Measurements from ENCODE around the gene WNT6. TPM values are rescaled to one million over a fixed set of nuclear protein-coding genes. Genes with fewer than 3 reads are reported as not detected.

WNT6 gene
- total and polyA plus RNA-seq, 12 donors = 0.06 to 2.2 (median 0.67) TPM; not detected in 2

DNA sequence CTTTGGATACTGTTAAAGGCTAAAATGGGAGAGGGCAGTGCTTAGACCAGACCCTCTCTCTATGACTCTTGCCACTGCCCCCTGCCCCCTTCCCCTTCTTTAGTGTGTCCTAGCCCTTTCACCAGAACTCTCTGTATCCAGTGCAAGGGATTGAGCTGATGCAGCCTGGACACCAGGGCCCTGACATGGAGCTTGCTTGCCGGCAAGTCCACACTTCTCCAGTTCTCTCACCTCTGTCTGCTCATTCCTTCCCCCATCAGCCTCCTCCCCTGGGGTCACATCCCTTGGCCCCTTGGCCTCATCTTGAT is 1.5 kb upstream of the WNT6 start:
- 31 to 50% (median 40%) methylated on average over 1 of the region's 1 CpG for WGBS, 4 donors
- peaks cover 49% of the 10 kb centered on the region for H3K27me3 ChIP-seq
- intact Hi-C loops (cut with DNase I) = no loop called here
- TF ChIP-seq, protein P1, sequence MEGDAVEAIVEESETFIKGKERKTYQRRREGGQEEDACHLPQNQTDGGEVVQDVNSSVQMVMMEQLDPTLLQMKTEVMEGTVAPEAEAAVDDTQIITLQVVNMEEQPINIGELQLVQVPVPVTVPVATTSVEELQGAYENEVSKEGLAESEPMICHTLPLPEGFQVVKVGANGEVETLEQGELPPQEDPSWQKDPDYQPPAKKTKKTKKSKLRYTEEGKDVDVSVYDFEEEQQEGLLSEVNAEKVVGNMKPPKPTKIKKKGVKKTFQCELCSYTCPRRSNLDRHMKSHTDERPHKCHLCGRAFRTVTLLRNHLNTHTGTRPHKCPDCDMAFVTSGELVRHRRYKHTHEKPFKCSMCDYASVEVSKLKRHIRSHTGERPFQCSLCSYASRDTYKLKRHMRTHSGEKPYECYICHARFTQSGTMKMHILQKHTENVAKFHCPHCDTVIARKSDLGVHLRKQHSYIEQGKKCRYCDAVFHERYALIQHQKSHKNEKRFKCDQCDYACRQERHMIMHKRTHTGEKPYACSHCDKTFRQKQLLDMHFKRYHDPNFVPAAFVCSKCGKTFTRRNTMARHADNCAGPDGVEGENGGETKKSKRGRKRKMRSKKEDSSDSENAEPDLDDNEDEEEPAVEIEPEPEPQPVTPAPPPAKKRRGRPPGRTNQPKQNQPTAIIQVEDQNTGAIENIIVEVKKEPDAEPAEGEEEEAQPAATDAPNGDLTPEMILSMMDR (IDR thresholded peaks at IDR 0.05) = no peak
- no peak for TF ChIP-seq POLR2A (IDR thresholded peaks at IDR 0.05)
- peaks cover 0 to 12% of the 10 kb centered on the region in 2 donors for H3K4me1 ChIP-seq (replicated peaks in 1 of 2)
- DNase-seq = no peak
- H3K4me3 ChIP-seq = no peak overlapping the region
- no peak overlapping the region for H3K27ac ChIP-seq
- H3K36me3 ChIP-seq (replicated peaks in 1 of 2) = no peaks in the 10 kb centered on the region
- no peaks in the 10 kb centered on the region for H3K9me3 ChIP-seq (replicated peaks in 1 of 3)

DNA sequence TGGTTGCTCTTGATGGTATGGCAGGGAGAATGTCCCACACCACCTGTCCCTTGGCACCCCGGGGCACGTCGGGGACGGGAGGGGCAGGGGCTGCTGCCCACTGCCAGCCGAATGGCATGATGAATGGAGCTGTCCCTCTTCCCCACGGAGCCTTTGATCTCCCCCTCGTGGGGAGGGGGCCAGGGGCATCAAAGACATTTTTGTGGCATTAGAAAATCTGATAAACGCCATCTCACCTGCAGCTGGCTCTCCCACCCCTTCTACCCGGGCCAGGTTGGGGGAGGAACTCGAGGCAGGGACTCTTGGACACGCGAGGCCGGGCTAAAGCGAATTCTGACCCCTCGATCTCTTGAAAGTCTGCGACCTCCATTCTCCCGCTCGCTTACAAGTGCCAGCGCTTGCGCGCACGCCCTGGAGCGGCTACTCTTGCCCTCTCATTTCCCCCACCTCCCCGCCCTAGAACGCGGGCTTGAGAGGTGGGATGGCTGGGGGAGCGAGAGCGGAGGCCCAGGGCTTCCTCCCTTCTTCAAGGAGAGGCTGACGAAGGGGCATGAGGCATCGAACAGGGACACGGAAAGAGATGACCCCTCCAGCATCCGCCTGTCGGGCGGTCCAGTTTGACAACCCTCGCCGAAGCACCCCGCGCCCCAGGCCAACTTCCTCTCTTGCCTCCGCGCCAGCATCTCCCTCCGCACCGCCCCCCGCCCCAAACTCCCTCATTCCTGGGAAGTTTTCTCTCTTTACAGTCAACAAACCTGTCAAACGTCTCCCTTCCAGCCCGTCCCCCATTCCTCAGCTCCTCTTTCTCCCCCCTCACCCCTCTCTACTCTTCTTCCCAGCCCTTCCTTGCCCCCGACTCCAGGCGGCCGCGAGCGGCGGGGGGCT is 692 bp upstream of the WNT6 start:
- H3K27me3 ChIP-seq = peaks cover 45% of the 10 kb centered on the region
- 5 to 10% (median 7%) methylated on average over 29 to 51 of the region's 51 CpGs for WGBS, 4 donors
- no peaks in the 10 kb centered on the region for H3K36me3 ChIP-seq (replicated peaks in 1 of 2)
- no peak for DNase-seq
- intact Hi-C loops (cut with DNase I) = no loop called here
- H3K4me1 ChIP-seq (replicated peaks in 1 of 2) = peaks cover 0 to 12% of the 10 kb centered on the region in 2 donors
- H3K27ac ChIP-seq = no peak overlapping the region
- H3K9me3 ChIP-seq (replicated peaks in 1 of 3) = no peaks in the 10 kb centered on the region
- TF ChIP-seq, protein P1 (IDR thresholded peaks at IDR 0.05) = no peak
- no peak for TF ChIP-seq POLR2A (IDR thresholded peaks at IDR 0.05)
- peak overlapping the region in 1 of 4 donors; percentile 52 for H3K4me3 ChIP-seq

DNA sequence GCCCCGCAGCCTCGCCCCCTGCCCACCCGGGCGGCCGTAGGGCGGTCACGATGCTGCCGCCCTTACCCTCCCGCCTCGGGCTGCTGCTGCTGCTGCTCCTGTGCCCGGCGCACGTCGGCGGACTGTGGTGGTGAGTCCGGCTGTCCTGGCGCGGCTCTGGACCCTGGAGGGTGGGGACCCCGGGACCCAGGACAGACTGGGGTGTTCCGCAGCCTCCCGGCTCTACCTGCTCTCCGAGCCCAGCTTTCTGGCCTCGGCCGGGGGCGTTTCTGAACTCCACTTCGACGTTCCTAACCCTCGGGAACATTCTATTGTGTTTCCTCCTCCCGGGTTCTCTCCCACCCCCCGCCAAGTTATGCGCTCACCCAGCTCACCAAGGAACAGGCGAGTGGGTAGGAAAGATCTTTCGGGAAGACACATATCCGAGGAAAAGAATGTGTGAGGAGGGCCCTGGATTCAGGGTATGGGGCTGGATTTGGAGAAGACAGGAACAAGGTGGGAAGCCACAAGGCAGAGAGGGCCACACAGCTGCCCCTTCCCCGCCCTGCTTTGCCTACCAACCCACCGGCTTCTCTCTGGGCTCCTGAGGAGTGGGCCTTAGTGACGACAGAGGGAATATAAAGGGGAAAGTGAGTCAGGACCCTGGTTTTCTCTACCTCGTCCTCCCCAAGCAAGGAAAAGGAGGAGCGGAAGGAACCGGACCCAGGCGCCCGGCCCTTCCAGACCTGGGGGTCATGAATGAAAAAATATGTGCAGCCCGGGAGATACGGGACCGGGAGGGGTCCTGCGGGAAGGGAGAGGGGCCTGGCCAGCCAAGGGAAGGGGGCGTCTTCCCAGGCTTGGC is 605 bp downstream of the WNT6 start:
- intact Hi-C loops (cut with DNase I) = no loop called here
- 4 to 7% (median 6%) methylated on average over 18 to 47 of the region's 47 CpGs for WGBS, 4 donors
- DNase-seq = peak in 1 of 7 donors; percentile 6
- TF ChIP-seq, protein P1 (IDR thresholded peaks at IDR 0.05) = no peak
- TF ChIP-seq POLR2A (IDR thresholded peaks at IDR 0.05) = no peak
- Histone ChIP-seq H3K9me3 (replicated peaks in 1 of 3) (no peaks in the 10 kb centered on the region), H3K27me3 (peaks cover 49% of the 10 kb centered on the region), H3K4me3 (peak overlapping the region in 1 of 4 donors; percentile 52), H3K36me3 (replicated peaks in 1 of 2) (no peaks in the 10 kb centered on the region), H3K4me1 (replicated peaks in 1 of 2) (peaks cover 0 to 12% of the 10 kb centered on the region in 2 donors), H3K27ac (no peak overlapping the region)

DNA sequence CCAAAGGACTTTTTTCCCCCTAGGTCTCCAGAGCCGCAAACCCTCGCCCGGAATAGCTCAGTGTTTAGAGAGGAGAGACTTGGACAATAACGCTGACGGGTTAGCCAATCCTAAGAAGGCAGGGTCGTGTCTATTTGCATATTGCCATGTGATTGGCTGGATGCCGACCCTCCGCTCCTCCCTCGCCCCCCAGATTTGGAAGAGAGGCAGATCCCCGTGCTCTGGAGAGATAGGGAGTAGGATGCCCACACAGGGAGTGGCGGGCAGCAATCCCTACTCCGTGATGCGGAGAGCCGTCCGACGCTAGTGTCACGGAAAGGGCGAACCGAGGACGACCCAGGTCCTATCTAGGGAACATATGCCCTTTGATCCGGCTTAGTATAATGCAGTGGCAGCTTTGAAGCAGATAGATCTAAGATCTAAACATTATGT is 1.4 kb downstream of the WNT6 start:
- intact Hi-C loops (cut with DNase I) = no loop called here
- Histone ChIP-seq H3K9me3 (replicated peaks in 1 of 3) (no peaks in the 10 kb centered on the region), H3K4me3 (no peak overlapping the region), H3K36me3 (replicated peaks in 1 of 2) (no peaks in the 10 kb centered on the region), H3K27ac (no peak overlapping the region), H3K27me3 (peaks cover 45% of the 10 kb centered on the region), H3K4me1 (replicated peaks in 1 of 2) (peaks cover 0 to 12% of the 10 kb centered on the region in 2 donors)
- peak in 4 of 7 donors; percentile 31 to 65 (median 38) for DNase-seq
- 22 to 41% (median 25%) methylated on average over 18 to 21 of the region's 21 CpGs for WGBS, 4 donors
- no peak for TF ChIP-seq POLR2A (IDR thresholded peaks at IDR 0.05)
